HG02938 (cell line): ENCODE data around the gene ZNF169.
A peak's percentile ranks its signal among the peaks of the same experiment; 100 is the strongest.
"Not testable (repeated sequence)": the region's sequence is repeated elsewhere in the genome, so short reads cannot be mapped to it uniquely, and the experiment has no call there.

Source experiments
- ATAC-seq: cut with Tn5 transposase; IDR thresholded peaks from one replicate; pipeline ENCODE4 v1.9.1; 2021; ENCODE audit warnings: mild to moderate bottlenecking, moderate library complexity; ENCODE audit not compliant: unreplicated experiment

ZNF169 gene

DNA sequence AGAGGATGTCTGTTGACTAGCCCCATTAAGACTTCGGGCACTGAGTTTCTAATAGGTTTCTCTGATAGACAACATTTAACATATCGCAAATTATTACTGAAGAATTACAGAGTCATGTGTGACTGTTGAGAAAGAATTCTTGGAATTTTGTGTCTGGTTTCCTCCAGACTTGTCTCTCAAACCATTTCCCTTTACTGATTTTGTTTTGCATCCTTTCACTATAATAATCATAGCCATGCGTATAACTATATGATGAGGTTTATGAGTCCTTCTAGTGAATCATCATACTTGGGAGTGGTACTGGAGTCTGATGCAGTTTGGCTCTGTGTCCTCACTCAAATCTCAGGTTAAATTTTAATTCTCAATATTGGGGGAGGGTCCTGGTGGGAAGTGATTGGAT is 27.0 kb downstream of the ZNF169 start:
- ATAC-seq = no peak

DNA sequence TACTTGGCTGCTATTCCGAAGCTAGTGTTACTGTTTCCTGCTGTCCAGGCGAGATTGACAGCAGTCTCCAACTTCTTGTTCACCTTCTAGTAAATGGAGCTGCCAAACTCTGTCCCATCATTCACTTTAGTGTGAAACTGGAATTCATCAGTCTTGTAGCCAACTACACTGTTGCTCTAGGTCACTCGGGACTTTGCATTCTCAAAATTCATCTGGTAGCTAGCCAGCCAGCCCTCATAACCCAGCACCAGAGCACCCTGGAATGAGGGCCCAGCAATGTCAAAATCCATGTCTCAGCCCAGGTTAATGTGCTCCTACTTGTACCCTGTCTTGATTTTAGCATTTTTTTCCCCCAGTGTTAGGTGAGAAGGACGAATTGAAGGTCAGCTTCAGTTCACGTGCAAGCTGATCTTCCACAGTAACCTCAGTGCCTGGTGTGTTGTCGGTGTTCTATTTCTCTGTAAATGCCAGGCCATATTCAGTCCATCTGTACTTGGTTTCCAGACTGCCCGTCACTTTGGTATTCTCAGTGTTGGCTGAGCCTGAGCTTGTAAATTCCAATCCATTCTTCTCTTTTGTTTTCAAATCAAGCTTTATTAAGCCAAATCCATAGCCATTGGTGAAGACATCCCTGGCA is 28.9 kb downstream of the ZNF169 start:
- no peak for ATAC-seq

DNA sequence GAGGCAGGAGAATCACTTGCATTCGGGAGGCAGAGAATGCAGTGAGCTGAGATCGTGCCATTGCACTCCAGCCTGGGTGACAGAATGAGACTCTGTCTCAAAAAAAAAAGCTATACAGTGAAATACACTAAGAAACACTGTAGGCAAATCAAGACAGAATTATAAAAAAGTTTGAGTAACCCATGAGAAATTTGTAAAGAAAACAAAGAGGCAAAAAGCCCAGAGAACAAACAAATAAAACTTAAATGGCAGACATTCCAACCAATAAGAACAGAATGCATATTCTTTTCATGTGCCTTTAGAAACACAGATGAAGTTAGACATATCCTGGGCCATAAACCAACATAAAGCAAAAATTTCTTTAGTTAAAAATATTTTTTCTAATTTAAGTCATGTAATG is 30.6 kb downstream of the ZNF169 start:
- ATAC-seq = no peak

DNA sequence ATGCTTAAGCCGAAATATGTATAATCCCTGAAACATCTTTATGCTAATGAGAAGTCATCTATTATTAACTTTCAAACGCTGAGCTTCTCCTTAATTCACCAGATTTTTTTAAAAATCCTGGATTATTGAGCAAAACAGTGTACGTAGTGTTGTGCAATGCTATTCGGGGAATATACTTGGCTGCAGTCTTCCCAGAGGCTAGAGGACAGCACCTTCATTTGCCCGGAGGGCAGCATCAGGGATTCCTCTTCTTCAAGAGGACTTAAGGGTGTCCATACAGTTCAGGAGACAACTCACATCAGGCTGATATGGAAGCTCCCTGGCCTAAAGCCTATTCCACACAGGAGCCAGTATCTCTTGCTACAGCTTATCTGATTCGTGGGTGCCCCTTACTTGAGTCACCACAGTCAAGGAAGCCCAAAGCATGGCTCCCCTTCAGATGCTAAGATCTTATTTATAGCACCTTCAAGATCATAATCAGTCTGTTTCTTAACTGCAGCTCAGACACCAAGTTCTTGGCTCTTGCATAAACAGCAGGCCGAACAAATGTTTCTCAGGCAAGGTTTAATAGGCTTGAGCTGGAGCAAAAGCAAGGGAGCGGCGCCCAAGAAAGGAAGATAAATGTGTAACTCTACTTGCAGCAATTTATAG is 40.0 kb downstream of the ZNF169 start:
- no peak for ATAC-seq

DNA sequence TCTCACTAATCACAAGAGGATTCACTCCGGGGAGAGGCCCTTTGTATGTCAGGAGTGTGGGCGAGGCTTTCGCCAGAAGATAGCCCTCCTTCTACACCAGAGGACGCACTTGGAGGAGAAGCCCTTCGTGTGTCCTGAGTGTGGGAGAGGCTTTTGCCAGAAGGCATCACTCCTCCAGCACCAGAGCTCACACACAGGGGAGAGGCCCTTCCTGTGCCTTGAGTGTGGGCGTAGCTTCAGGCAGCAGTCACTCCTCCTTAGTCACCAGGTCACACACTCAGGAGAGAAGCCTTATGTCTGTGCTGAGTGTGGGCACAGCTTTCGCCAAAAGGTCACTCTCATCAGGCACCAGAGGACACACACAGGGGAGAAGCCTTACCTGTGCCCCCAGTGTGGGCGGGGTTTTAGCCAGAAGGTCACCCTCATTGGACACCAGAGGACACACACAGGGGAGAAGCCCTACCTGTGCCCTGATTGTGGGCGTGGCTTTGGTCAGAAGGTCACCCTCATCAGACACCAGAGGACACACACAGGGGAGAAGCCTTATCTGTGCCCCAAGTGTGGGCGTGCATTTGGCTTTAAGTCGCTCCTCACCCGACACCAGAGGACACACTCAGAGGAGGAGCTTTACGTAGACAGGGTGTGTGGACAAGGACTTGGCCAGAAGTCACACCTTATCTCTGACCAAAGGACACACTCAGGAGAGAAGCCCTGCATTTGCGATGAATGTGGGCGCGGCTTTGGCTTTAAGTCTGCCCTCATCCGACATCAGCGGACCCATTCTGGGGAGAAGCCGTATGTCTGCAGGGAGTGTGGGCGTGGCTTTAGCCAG is 41.6 kb downstream of the ZNF169 start:
- no peak for ATAC-seq

DNA sequence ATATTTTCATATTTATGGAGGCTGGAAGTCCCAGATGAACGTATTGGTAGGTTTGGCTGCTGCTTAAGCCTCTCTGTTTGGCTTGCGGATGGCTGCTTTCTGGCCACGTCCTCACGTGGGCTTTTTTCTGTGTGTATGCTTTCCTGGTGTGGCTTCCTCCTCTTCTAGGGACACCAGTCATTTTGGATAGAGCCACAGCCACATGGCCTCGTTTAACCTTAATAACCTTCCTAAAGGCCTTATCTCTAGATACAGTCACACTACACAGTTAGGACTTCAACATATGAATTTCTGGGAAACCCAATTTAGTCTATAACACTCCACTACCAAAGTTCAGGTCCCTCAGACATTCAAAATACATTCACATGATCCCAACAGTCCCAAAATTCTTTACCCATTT is 42.5 kb downstream of the ZNF169 start:
- ATAC-seq = no peak

DNA sequence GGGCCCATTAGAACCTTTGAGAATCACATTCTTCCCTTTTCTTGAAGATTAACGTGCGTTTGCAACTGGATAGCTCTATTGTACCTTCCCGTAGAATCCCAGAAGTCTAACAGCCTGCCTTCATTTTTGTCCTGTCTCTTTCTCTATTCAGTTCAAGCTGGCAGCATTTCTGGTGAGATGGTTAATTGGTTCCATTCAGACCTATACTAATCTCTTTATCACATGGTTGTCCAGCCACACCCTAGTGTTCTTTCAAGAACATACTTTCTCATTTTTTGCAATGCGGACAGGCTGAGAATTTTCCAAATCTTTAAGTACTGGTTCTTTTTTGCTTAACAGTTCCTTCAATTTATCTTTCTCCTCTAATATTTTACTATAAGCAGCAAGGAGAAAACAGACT is 43.3 kb downstream of the ZNF169 start:
- ATAC-seq = no peak

DNA sequence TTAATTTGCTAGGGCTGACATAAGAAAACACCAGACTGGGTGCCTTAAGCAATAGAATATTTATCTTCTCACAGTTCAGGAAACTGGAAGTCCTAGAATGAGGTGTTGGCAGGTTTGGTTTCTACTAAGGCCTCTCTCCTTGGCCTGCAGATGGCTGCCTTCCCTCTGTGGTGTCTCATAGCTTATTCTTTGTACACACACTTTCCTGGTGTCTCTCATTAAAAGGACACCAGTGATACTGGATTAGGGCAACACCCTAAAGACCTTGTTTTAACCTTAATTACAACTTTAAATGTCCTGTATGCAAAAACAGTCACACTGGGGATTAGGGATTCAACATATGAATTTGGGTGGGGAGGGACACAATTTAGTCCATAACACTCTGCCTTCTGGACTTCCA is 44.2 kb downstream of the ZNF169 start:
- no peak for ATAC-seq

DNA sequence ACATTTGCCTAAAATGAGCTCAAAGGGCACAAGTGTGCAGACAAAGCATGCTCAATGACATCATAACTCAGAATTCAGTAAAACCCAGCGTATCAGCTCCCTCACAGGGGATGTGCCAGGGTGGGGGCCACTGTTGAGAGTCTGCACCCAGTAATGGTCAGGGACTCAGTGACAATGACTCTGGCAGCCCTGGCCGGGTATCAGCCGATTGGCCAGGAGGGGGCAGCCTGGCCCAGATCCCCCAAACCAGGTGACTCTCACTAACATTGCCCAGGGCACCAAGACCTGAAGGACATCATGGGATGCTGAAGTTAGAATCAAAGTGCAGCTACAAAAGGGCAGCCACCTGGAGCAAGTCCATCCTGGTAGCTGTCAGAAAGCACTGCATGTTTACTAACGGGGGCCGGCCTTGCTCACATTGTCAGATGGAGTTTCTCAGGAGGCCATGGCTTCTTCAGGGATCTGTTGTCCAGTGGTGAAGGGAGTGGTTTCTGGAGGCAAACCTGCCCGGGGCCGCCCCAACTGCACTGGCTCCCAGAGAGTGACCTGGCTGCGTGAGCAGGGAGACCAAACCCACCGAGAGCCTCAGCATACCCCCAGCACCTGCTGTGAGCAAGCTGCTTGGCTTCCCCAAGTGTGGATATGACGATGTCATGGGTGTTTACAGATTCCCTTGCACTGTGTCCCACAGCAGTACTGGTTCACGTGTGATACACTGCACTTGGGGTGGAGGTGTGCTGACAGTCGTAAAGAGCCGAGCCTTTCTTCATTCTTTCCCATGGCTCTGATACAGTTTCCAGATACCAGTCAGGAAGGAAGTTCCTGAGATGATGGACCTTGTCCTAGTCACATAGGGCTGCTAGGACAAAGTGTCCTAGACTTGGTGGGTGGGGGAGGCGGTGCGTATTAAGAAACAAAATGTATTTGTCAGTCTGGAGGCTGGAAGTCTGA is 56.2 kb downstream of the ZNF169 start:
- ATAC-seq = not testable (repeated sequence)

DNA sequence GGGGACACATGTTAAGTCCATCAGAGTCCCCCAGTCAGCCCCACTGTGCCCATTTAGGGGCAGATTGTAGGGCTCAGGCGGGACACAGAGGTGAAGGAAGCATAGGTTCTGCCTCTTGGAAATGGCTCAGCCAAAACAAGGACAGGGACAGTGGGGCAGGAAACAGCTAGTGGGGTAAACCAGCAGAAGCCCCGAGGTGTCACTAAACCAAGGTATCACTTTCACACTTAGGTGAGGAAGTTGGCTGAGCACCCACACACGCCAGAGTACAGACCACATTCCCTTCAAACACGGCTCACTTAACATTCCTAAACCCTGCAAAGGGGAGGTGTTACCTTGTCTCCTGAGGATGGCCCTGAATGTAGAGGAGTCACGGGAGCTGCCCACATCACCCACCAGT is 57.1 kb downstream of the ZNF169 start:
- ATAC-seq = peak; percentile 56

DNA sequence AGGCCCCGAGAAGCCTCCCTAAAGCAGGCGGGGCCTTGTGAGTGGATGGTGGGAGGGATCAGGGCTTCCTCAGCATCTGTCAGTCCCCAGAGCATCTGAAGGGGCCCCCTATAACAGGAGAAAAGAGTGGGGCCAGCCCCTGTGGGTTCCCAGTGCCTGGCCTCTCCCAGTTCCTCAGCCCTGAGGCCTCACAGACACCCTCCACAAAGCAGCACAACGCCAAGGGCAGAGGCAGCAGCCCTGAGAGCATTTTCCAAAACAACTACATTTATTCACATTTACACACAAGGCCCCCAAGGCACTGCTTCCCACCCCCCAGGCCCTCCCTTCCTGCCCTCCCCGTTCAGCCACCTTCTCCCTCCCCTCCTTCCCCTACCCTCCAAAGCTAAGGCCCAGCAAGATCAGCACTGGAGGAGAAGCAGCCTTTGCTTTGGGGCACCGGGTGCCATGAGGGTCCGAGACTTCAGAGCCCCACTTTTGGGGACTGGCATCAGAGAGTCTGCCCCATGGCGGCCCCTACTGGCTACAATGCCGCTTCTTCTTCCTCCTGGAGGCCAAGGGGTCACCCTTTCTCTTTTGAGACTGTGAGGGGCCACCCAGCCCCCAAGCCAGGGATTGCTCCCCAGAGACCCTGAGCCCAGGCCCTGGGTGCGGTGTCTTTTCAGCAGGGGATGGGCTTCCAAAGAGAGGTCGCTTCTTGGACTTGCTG is 59.0 kb downstream of the ZNF169 start:
- ATAC-seq = not testable (repeated sequence)

DNA sequence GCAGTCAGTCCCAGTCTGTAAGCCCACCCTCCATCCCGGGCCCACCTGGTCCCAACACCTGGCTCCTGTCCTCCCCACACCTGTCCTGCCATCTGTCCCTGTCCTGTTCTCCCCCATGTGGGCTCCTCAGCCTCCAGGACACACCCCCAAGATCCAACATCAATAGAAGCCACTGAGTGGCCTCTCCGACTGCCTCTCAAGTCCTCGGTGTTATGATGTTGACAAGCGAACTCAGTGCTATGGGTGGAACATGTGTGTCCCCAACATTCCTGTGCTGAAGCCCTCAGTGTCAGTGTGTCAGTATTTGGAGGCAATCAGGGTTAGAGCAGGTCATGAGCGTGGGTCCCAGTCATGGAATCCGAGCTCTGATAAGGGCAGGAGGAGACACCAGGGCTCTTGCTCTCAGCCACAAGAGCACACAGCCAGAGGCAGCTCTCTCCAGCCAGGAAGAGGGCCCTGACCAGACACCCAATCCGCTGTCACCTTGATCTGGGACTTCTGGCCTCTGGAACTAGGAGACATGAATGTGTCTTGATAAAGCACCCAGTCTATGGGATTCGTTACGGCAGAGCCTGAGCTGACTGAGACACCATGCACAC is 63.3 kb downstream of the ZNF169 start:
- not testable (repeated sequence) for ATAC-seq

DNA sequence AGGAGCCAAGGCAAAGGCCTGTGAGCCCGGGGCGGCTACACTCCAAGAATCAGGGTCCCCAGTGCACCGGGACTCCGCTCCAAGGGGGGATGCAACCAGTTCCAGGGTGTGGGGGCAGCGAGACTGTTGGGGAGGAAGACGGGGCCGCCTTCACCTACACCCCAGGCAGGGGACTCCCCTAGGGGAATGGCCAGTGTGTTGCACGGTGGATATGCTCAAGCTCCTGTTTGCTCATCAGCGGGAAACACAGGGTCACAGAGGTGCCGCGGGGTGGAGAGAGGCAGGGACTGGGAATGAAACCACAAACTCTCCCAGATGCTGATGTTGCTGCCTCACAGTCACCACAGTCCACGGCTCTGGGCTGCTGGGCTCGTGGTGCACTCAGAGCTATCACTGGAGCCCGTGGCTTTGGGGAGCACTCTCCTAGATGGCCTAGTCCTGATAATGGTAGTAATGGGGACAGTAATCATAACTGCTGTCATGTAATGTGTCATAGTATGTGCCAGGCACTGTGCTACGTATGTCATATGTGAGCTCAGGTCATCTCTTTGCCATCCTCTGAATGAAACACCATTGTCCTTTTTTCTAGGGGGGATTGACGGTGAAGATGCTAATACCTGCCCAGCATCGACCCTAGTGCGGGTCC is 64.2 kb downstream of the ZNF169 start:
- not testable (repeated sequence) for ATAC-seq

DNA sequence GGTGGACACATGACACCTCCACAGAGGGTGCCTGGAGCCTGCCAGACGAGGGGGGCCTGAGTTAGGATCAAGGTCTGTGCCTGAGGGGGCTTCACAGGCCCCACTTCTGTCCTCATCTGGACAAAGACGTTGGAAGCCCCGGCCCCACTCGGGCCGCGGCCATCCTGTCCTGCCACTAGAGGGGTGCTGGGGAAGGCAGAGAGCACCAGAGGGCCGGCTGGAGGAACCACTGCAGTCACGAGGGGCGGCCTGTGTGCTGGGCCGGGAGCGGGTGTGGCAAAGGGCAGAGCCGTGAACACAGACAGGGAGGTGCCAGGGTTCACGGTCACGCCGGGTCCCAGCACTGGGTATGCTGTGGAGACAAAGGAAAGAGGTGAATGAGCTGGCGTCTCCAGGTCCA is 66.5 kb downstream of the ZNF169 start:
- not testable (repeated sequence) for ATAC-seq

DNA sequence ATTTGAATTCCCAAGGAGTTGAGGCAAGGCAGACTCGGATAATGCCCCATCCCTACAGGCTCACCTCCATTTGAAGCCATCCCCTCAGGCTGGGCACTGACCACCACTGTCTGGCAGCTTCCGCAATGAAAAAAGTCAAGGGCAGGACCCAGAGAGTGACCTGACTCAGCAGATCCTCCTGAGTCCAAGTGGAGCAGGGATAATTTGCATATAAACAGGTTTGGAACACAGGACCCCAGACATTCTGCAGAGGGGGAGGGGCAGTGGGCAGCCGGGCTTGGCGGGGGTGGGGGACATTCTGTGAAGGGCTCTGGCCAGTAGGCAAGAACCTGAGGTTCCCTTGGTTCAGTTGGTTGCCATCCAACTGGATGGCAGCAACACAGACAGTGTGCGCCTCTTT is 69.4 kb downstream of the ZNF169 start, which contains the start of gene NUTM2F:
TSS of gene NUTM2F (minus strand) at position 101 of the 400 bp plus-strand sequence. CDS start at position 80, 21 bp downstream.
- ATAC-seq = not testable (repeated sequence)

DNA sequence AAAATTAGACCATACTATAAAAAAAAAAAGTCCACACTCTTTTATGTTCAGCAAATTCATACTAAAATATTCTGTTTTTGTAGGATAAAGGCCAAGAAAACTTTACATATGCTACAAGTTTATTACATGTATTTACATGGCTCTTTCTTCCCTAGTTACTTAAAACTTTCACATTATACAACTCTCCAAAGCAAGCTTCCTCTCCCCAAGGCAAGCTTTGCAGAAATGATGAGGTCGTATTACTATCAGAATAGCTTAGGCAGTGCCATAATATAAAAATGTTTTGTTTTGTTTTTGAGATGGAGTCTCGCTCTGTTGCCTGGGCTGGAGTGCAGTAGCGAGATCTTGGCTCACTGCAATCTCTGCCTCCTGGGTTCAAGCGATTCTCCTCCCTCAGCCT is 77.3 kb downstream of the ZNF169 start:
- not testable (repeated sequence) for ATAC-seq

DNA sequence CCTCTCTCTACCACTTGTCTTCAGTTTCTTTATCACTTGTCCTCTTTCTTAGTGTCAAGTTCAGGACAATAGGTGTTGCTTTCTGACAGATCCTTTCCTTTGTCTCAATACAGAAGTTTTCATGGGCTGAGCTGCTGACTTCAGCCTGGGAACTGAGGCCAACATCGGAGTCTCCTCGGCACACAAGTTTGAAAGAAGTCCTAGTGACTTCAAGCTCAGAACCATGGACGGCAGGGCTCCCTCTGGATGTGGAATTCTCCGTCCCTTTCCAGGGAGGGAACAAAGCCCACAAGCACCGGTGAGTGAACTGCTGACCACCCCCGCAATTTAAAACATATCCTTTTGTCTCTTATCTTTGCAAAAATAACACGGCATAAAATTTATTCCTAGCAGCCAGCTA is 79.6 kb downstream of the ZNF169 start:
- ATAC-seq = not testable (repeated sequence)

DNA sequence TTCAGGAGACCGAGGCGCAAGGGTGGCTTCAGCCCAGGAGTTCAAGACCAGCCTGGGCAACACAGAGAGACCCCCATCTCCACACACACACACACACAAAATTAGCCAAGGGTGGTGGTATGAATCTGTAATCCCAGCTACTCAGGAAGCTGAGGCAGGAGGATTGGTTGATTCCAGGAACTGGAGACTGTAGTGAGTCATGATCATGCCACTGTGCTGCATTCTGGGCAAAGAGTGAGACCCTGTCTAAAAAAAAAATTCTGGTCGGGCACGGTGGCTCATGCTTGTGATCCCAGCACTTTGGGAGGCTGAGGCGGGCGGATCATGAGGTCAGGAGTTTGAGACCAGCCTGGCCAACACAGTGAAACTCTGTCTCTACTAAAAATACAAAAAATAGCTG is 80.6 kb downstream of the ZNF169 start:
- ATAC-seq = not testable (repeated sequence)

DNA sequence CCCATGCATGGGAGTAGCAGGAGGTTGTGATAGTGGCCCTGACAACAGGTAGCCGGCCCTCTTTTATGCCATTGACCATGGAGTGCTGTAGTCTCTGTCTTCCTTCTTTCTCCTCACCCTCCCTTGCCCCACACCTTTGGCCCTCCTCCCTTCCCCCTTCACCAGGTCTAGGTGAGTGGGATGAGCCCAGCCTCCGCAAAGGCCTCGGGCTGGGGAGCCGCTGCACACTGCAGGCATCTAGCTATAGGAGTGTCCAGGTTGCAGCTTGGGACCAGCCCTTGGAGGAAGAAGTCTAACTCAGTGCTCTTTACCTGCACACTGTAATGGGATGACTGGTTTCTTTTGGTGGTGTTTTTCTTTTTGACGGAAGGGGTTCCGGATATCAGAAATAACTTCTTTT is 81.7 kb downstream of the ZNF169 start:
- ATAC-seq = not testable (repeated sequence)
